HG03060 (cell line): ENCODE results near the gene RARG.
A peak's percentile ranks its signal among the peaks of the same experiment; 100 is the strongest.
"Not testable (repeated sequence)": the region's sequence is repeated elsewhere in the genome, so short reads cannot be mapped to it uniquely, and the experiment has no call there.

Experiments
- ATAC-seq: cut with Tn5 transposase; IDR thresholded peaks from one replicate; pipeline ENCODE4 v1.9.1; 2021; ENCODE audit warnings: low read depth, moderate number of reproducible peaks; ENCODE audit not compliant: unreplicated experiment

The RARG gene

DNA sequence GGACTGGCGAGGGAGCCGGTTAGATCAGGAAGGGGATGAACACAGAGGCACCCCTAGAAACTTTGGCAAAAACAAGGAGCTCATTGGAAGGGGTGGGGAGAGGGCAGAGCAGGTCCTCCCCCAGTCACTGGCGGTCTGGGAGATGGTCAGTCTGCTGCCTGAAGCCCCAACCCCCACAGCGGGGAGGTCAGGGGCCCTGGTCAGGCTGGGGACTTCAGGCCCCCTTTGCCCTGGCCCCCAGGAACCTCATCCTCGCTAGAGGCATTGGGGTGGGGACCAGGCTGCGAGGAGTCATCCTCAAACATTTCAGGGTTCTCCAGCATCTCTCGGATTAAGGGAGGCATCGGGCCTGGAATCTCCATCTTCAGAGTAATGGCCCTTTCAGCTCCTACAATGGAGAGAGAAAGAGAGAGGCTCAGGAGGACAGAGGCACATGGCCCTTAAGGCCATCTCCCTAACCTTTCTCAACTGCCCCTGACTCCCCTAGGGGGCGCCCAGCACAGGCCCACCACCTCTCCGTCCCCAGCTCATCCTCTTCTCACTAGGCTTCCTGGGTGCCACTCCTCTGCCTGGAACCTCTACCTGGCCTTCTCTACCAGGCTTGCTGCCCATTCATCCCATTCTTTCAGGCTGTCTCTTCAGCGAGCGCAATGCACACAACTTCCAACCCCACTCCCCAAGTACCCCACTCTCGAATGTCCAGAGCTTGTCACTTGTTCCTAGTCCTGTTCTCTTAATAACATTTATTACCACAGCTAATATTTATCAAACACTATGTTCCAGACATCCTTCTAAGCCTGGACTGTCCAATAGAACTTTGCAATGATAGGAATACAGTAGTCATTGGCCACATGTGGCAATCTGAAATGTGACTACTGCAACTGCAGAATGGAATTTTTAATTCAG is 20.3 kb downstream of the RARG start:
- no peak for ATAC-seq

DNA sequence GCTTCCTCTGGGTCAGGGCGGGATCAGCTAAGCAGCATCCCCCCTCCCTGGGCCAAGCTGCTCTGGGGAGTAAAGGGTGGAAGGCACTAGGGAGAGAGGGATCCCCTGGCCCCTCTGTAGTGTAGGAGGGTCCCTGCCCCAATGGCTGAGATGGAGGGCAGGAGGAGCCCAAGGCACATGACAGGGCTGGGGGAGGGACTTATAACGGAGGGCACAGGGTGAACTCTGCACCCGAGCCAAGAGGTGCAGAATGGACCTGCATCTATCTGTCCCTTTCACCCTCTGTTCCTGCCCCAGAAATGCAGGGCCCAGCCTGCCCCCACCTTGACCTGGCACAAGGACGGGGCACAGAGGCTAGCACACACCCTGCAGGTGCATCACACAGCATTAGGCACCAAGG is 21.2 kb downstream of the RARG start:
- no peak for ATAC-seq

DNA sequence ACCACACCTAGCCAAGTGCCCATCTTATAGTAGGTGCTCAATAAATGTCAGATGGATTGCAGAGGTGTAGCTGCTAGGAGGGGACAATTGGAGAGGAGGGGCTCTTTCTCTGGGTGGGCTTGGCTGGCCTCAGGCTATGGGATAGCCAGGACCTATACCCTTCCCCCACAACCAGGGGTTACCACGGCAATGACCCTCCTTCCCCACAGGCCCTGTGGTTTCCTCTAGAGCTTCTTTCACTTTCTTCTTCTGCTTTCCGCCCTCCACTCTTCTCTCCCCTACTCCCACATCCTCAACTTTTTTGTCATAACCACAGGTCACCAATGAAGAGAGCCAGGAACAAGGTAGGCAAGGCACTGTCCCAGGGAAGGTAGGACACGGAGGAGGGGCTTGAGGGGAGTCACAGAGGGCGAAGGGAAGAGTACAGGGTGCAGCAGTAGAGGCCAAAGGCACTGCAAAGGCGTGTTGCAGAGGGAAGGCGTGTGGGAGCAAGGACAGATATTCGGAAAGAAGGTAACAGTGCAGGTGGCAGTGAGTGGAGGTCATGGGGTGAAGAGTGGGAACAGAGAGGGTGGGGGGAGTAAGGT is 23.0 kb downstream of the RARG start:
- no peak for ATAC-seq

DNA sequence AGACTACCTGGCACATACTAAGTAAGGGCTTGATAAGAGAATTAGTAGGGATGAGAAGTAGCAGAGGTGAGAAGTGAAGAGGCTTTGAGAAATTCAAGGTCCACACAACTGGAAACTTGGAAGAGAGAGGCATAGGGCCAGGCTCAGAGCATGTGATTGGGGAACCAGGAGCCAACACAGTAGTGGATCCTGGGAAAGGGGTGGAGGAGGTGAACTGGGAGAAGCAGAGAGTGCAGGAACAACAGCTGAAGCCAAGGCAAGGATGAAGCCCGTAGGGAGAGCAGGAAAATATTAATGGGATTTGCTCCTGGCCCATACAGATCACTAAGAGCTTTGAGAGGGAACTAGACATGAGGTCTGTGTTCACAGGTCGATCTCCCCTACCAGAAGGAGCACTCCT is 23.6 kb downstream of the RARG start:
- ATAC-seq = no peak

DNA sequence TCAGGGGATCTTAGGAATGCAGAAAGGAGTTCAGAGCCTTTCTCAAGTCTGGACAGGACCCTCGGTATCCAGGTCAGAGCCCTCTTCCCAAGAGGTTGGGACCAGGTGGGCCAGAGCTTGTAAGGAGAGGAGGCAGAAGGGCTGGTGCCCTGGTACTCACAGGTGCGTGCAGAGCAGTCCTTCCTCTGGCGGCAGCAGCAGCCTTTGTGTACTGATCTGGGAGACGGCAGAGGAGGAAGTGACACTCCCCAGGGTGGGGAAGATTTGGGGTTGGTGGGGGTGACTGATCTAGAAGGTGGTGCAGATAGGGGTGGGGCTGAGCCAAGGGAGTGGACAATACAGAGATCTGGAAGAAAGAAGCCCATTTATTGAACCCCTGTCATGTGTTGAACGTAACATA is 25.0 kb downstream of the RARG start, which contains the start of gene ITGB7:
TSS of gene ITGB7 (minus strand) at position 210 of the 400 bp plus-strand sequence. CDS start 6,808 bp downstream, outside the sequence.
- ATAC-seq = no peak

DNA sequence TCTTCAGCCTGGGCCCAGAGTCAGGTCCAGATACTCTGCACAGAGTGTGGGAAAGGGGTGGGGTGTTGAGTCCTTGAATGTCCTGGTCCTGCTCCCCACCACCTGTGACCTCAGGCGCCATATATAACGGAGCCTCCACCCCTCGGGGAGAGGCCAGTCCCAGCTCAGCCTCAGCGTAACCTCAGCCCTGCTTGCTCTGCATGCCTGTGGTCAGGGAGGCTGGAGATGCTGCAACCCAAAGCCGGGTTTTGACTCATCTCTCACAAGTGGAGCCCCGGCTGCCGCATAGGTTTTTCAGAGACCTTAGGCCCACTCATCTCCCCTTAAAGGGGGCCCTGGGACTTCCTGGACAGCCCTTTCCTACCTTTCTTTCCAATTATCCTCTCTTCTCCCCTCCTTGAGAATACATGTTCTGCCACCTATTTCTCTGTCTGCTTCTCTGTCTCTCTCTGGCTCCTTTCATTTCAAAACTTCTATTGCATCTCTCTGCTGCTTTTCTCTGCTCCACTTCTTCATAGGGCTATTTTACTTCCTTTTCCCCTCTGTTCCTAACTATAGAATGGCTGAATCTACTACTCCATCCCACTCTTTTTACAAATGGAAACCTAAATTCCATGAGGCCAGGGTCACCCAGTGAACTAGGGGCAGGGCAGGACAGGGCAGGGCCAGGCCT is 26.1 kb downstream of the RARG start:
- peak; percentile 42 for ATAC-seq

DNA sequence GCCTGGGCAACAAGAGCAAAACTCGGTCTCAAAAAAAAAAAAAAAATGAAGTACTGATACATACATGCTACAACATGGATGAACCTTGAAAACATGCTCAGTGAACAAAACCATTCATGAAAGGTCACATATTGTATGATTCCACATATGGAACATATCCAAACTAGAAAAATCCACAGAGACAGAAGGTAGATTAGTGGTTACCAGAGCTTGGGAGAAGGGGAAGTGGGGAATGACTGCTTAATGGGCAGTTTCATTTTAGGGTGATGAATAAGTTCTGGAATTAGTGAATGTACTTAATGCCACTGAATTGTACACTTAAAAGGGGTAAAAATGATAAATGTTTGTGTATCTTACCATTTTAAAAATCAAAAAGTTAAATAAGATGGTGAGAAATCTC is 27.7 kb downstream of the RARG start:
- no peak for ATAC-seq

DNA sequence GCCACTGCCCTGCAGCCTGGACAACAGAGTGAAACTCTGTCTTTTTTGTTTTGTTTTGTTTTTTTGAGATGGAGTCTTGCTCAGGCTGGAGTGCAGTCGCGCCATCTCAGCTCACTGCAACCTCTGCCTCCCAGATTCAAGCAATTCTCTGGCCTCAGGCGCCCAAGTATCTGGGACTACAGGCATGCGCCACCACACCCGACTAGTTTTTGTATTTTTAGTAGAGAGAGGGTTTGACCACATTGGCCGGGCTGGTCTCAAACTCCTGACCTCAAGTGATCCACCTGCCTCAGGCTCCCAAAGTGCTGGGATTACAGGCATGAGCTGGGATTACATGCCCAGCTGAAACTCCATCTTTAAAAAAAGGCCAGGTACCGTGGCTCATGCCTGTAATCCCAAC is 29.7 kb downstream of the RARG start:
- ATAC-seq = not testable (repeated sequence)

DNA sequence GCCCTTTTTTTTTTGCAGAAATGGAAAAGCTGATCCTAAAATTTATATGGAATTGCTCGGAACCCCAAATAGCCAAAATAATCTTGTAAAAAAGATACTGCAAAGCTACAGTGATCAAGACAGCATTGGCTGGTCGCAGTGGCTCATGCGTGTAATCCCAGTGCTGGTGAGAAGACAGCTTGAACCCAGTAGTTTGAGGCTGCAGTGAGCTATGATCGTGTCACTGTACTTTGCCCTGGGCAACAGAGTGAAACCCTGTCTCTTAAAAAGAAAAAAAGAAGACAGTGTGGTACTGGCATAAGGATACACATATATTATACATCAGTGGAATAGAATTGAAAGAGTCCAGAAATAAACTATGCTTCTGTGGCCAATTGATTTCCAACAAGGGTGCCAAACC is 30.4 kb downstream of the RARG start:
- no peak for ATAC-seq

DNA sequence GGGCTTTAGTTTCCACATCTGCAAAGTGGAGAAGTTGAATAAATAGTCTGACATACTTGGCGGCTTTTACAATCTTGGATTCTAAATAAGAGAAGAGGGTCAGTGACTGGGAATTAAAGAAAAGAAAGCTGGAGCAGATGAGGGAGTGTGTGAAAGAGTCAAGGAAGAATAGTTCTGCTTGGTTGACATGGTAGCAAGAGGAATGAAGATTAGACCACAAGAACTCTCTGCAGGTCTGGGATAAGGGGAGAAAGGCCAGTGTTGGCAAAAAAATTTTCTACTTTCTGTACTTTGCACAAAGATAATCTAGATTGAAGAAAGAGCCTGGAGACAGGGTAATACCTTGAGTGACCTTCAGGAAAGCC is 30.9 kb downstream of the RARG start:
- no peak for ATAC-seq

DNA sequence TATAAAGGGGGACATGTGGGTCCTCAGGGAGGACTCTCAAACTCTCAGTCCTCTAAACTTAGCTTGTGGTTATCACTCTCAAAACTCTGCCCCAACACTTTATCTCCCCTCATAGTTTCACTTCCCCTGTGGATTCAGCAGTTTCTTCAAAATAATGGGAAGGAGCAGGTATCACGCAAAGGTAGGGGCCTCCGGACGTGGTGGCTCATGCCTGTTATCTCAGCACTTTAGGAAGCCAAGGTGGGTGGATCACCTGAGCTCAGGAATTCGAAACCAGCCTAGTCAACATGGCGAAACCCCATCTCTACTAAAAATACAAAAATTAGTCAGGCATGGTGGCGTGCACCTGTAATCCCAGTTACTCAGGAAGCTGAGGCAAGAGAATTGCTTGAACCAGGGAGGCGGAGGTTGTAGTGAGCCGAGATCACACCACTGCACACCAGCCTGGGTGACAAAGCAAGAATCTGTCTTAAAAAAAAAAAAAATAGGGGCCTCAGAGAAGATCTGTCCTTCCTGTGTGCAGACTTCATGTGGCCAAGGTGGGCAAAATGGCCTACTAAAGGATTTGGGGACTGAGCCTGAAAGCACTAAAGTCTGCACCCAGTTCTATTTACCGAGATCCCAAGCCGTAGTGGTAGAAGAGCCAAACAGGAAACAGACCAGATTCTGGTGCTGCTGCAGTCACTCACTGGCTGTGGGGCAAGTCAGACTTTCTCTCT is 31.4 kb downstream of the RARG start:
- ATAC-seq = no peak

DNA sequence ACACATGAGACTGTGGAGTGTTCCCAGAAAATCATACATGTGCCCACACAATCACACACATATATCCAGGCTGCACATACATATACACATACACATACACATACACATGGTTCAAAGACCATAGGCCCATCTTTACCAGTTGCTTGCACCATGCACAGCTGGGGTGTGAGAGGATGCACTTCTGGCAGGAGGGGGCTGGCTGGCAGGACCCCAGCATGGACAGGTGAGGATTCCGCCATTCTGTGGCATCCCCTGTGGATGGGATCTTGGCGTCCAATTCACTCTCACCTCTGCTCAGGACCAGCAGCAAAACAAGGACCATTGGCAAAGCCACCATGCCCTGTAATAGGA is 31.9 kb downstream of the RARG start:
- ATAC-seq = no peak

DNA sequence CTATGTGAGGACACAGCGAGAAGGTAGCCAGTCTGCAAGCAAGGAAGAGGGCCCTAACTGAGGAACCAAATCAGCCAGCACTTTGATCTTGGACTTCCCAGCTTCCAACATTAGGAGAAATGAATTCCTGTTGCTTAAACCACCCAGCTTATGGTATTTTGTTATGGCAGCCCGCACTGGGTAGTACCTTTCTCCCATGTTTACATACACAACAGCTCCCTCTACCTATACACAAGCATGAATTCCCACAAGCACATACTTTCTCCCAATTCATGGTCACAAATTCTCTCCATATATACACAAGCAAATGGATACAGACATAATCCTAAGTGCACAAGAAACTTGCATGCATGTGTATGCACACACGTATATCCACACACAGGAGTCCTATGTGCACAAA is 32.3 kb downstream of the RARG start:
- ATAC-seq = no peak

DNA sequence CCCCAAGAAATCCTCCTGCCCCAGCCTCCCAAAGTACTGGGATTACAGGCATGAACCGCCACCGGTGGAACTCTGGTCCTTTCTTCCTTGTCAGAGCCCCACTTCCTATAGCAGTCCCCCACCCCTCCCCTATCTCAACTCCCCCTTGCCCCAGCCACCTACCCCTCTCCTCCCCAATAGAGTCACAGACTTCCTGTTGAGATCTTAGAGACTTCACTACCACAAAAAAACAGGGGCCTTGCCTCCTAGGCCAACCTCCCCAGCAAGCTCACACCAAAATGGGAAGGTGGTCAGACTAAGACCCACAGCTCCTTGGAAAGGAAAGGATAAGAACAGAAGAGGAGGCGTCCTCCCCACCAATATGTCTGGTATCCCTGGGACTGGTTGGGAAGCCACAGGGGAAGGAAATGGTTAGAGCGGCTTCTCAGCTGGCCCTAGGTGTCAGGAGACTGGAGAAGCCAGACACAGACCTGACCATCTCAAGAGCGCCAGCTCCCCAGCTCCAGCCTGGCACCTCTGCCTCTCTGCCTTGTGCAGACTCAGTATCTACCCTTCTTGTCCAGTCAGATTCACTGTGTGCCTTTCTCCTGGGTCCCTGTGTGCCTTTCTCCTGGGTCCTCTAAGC is 33.4 kb downstream of the RARG start:
- no peak for ATAC-seq

DNA sequence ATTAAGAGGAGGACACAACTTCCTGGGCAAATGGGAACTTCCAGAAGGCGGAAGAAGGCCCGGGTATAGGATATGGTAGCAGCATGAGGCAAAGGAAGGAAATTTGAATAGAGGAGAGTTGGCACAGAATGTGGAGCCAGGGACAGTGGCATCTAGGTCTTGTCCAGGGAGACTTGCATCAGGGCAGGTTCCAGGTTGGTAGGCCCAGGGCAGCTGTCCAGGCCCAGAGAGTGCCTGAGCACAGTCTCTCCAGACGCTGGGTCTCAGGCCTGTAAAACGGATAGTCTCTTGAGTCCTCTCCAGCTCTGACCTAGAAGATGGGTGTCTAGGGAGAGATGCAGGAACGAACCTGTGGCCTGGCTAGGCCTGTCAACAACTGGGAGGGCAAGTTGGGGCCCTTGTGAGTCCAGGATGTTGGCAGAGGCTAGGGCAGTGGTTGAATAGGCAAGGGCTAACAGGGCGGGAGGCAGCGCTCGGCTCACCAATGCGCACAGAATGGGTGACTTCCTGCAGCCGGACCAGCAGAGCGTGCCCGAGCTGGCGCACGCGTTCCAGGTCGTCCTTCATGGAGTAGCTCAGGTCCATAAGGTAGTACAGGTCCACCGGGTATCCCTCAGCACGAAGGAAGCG is 34.9 kb downstream of the RARG start:
- no peak for ATAC-seq

DNA sequence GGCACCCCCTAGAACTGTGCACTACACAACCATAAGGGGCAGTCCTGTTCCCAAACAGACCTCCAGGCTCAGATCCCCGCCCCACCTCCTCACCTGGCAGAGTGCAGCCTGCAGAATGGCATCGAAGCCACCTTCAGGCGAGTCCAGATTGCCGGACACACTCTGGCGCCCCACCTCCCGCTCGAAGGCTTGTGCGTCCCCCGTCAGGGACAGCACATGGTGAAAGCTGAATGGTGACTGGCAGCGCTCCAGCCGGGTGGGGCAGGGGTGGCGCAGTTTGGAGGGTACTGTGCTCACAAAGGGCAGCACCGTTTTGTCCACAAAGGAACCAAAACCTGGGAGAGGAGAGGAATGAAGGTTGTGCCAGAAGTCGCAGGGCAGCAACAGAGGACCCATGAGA is 35.5 kb downstream of the RARG start:
- no peak for ATAC-seq

DNA sequence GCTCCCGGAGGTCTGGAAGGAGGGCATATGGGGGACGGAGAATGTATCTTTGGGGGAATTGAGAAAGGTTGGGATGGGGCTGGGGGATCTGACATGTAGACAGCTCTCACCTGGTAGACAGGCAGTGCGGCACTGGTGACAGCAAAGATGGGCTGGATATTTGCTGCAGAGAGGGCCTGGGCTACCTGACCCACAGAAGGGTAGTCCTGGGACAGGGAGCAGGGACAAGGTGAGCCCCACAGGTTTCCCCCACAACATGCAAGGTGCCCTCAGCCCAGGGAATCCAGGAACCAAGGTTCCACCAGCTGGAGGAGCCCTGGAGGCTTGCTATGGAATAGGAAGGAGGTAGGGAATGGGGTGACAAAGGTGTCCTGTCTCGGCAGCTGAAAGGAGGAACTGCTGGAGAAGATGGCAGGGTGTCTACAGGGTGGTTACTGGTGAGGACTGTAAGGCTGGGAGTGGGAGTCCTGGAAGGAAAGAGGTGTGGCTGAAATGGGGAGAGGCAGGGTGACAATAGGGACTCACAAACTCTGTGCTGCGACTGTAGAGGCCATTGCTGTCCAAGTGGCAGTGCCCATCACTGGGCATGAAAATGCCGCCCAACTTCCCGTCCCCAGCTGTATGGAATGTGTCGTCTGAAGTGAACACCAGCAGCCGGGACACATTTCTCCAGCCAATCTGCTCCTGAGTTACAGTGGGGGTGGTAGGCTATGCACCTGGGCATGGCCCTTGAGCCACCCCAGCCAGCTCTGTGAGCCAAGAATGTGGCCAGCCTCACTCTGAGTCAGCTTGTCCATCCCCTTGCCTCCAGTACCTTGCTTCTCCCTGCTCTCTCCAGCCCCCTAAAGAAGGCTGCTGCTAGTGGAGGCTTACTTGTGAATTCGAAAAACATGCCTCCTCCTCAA is 36.2 kb downstream of the RARG start:
- no peak for ATAC-seq

DNA sequence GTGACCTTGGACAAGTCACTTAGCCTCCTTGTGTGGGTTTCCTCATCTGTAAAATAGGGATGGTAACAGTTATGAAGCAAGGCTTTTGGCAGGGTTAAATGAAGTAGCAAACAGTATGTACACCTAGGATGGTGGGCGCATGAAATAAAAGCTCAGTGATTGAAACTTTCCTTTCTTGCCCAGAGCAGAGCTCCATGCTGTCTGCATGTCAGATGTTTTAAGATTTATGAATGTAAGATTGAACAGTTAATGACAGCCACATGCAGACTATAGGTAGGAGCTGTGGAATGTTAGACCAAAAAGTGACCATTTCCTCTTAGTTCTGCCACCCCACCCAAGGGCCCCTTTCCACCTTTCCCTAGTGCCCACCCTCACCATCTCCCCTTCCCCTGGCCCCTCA is 37.0 kb downstream of the RARG start:
- ATAC-seq = no peak
